RWPE2 (cell line): Measurements from ENCODE around the gene GAGE10.

ENCODE experiments used
- ATAC-seq: fragments of 200-7000 bp; cut with Tn5 transposase; 3 replicates; pipeline ENCODE4 v1.9.1; 2021; ENCODE audit warnings: low read depth
- DNase-seq: peaks from one replicate; pipeline ENCODE4 v3.0.0-alpha.2; 2020; ENCODE audit warnings: low spot score
- H3K27ac ChIP-seq: fragments of 450-650 bp; 2 replicates; pipeline ENCODE4 v1.5.1; 2017; ENCODE audit warnings: mild to moderate bottlenecking; ENCODE audit not compliant: poor library complexity, severe bottlenecking
- H3K27me3 ChIP-seq: fragments of 250-450 bp; sonication (Bioruptor Pico); 2 replicates; pipeline ENCODE4 v1.5.1; 2021; ENCODE audit warnings: mild to moderate bottlenecking, moderate library complexity; ENCODE audit not compliant: insufficient read depth, poor library complexity, severe bottlenecking
- H3K36me3 ChIP-seq: fragments of 250-450 bp; sonication (Bioruptor Pico); 2 replicates; pipeline ENCODE4 v1.5.1; 2020; ENCODE audit warnings: low read depth, mild to moderate bottlenecking, moderate library complexity
- H3K4me1 ChIP-seq: fragments of 250-450 bp; sonication (Bioruptor Pico); 2 replicates; pipeline ENCODE4 v1.5.1; 2021; ENCODE audit warnings: mild to moderate bottlenecking, moderate library complexity; ENCODE audit not compliant: insufficient read depth, poor library complexity, severe bottlenecking
- H3K4me3 ChIP-seq: fragments of 250-450 bp; sonication (Bioruptor Pico); 2 replicates; pipeline ENCODE4 v1.5.1; 2021; ENCODE audit warnings: mild to moderate bottlenecking, moderate library complexity; ENCODE audit not compliant: severe bottlenecking
- H3K9me3 ChIP-seq: fragments of 250-450 bp; sonication (Bioruptor Pico); 2 replicates; pipeline ENCODE4 v1.5.1; 2021; ENCODE audit warnings: mild to moderate bottlenecking, moderate library complexity; ENCODE audit not compliant: severe bottlenecking
- CTCF ChIP-seq: fragments of 450-650 bp; IDR thresholded peaks from one replicate; pipeline ENCODE4 v1.5.1; 2017; ENCODE audit warnings: mild to moderate bottlenecking, moderate library complexity; ENCODE audit not compliant: poor library complexity, severe bottlenecking

Gene GAGE10

DNA sequence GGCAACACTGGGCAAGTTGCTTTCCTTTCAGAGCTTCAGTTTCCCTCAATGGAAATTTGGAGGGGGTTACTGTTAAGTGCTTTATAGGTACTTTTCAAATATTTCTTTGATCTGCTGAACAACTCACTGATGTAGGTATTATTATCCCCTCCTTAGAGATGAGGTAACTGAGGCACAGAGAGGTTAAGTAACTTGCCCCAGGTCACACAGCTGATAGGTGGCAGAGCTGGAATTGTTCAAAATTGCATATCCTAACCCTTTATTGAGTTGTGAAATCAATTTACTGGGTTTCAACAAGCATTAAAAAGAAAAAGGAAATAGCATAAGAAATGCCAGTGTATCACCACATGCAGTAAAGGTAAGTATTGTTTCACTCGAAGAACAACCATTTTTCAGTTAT, 27.2 kb upstream of the GAGE10 start:
- no peaks in the 10 kb centered on the region for H3K9me3 ChIP-seq
- H3K27me3 ChIP-seq, result no peaks in the 10 kb centered on the region
- no peaks in the 10 kb centered on the region for H3K36me3 ChIP-seq
- H3K27ac ChIP-seq, result no peak overlapping the region
- no peaks in the 10 kb centered on the region for H3K4me1 ChIP-seq
- no peak for TF ChIP-seq CTCF
- ATAC-seq, result no peak
- no peak overlapping the region for H3K4me3 ChIP-seq
- DNase-seq, result no peak

DNA sequence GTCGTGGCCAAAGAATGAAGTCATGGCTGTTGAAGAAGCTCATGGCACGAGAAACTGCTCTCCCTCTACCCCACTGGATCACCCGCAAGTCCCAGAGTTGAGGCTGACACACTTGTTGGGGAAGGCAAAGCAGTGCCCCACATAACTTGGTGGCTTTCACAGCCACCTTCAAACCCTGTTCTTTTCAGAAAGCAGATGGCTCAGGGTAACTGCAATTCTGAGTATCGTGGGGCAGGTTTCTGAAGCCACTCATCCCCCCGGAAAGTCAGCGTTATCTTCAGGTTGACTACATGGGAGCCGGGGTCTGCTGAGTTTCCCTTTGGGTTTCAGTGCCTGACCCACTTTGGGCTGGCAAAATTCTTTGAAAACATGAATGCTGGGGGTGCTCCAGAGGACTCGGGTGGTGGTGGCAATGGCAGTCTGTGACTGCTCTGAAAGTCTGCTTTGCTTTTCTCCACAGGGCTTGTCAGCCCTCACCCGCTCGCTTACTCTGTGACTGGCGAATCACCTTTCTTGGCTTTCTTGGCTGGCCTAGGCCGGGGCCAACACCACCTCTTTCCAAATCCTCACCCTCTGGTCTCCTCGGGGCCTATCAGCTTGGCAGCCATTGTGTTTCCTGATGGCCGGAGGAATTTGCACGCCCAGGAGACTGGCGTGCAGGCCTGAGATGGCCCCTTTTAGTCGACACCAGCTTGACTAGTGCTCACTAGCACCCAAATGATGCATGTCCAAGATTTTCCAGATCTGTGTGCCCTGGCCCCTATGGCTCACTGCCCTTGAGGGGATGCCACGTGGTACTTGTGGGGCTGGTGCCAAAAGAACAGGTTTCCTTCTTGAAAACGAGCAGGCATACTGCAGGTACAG, 26.5 kb upstream of the GAGE10 start:
- Histone ChIP-seq H3K4me3 (no peak overlapping the region), H3K27me3 (no peaks in the 10 kb centered on the region), H3K4me1 (no peaks in the 10 kb centered on the region), H3K9me3 (no peaks in the 10 kb centered on the region), H3K27ac (no peak overlapping the region), H3K36me3 (no peaks in the 10 kb centered on the region)
- no peak for DNase-seq
- ATAC-seq, result no peak
- TF ChIP-seq CTCF, result no peak

- Histone ChIP-seq H3K27ac (no peak overlapping the region), H3K4me3 (no peak overlapping the region), H3K36me3 (no peaks in the 10 kb centered on the region), H3K27me3 (no peaks in the 10 kb centered on the region), H3K9me3 (no peaks in the 10 kb centered on the region), H3K4me1 (no peaks in the 10 kb centered on the region)
- DNase-seq (no peak), ATAC-seq (no peak)
- TF ChIP-seq CTCF, result no peak
Measured at GRCh38 chrX:49277535-49277830, 26.0 kb upstream of the GAGE10 start.

DNA sequence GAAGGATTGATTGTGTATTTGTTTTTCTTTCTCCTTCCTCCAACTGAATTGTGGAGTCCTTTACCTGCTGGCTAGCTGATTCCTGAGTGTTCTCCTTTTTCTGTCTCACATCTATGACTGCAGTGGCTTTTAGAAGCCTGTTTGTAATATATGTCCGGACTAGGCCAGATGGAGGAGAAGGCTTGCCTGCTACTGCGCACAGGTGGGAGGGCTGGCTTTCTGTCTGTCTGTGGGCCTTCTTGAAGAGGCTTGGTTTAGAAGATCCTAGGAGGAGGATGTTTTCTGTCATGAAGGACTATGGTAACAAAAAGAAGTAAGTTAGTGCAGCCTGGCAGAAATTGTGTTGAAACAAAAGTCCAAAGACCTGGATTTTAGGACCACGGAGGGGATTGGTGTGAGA, 25.4 kb upstream of the GAGE10 start:
- no peaks in the 10 kb centered on the region for H3K9me3 ChIP-seq
- no peak overlapping the region for H3K4me3 ChIP-seq
- TF ChIP-seq CTCF, result no peak
- ATAC-seq (no peak), DNase-seq (no peak)
- H3K36me3 ChIP-seq, result no peaks in the 10 kb centered on the region
- H3K27me3 ChIP-seq, result no peaks in the 10 kb centered on the region
- H3K4me1 ChIP-seq, result no peaks in the 10 kb centered on the region
- H3K27ac ChIP-seq, result no peak overlapping the region

DNA sequence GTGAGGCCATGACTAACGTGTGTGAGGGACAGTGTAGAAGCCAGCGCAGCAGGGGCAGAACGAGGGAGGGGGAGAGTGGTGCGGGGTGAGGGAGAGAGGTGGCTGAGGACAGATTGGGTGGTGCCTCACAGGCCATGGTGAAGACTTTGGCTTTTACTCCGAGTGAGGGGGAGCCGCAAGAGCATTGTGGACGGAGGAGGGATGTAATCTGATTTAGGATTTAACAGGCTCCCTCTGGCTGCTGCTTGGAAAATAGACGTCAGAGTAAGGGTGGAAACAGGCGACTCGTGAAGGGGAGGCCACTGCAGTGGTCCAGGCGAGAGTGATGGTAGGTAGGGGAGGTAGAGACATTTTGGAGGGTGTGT, 20.8 kb upstream of the GAGE10 start:
- peak; percentile 33; the same call in 1 of the 3 replicates for ATAC-seq
- TF ChIP-seq CTCF, result no peak
- no peaks in the 10 kb centered on the region for H3K36me3 ChIP-seq
- DNase-seq, result no peak
- H3K4me1 ChIP-seq, result no peaks in the 10 kb centered on the region
- no peak overlapping the region for H3K4me3 ChIP-seq
- no peaks in the 10 kb centered on the region for H3K9me3 ChIP-seq
- no peak overlapping the region for H3K27ac ChIP-seq
- H3K27me3 ChIP-seq, result no peaks in the 10 kb centered on the region
